GM23248 (cell line): Measurements from ENCODE around the gene FAM217B.

Source experiments
- EZH2 ChIP-seq: fragments of 200-600 bp; sonication (generic); IDR thresholded peaks from 2 replicates; pipeline ENCODE4 v1.6.1; 2018; ENCODE audit warnings: antibody characterized with exemption, mild to moderate bottlenecking; ENCODE audit not compliant: insufficient read depth, poor library complexity, severe bottlenecking
- EZH2phosphoT487 ChIP-seq: fragments of 200-600 bp; sonication (generic); IDR thresholded peaks from 2 replicates; pipeline ENCODE4 v1.6.1; 2018; ENCODE audit warnings: antibody characterized with exemption, moderate library complexity, mild to moderate bottlenecking, low read depth; ENCODE audit not compliant: insufficient read depth

GRCh38 chr20:59984541-59984940, 44.4 kb downstream of the FAM217B start:
- TF ChIP-seq EZH2 (no peak), EZH2phosphoT487 (no peak)
